D721Med (cell line): ENCODE results near the gene KIAA0040.
A peak's percentile ranks its signal among the peaks of the same experiment; 100 is the strongest.

Experiments used
- DNase-seq: peaks from one replicate; pipeline ENCODE4 v3.0.0; 2011; ENCODE audit warnings: low spot score; ENCODE audit not compliant: insufficient read length
- FAIRE-seq: peaks from 2 replicates; lab custom pipeline; 2011; peaks lifted over from hg19 to GRCh38; lab: Jason Lieb, UNC
- TF ChIP-seq, protein P1 (sequence below): IDR thresholded peaks from 2 replicates; pipeline ENCODE4 v1.5.1; 2012; ENCODE audit warnings: mild to moderate bottlenecking, control low read depth; ENCODE audit not compliant: insufficient read depth; ENCODE audit errors: missing control alignments

The KIAA0040 gene

DNA sequence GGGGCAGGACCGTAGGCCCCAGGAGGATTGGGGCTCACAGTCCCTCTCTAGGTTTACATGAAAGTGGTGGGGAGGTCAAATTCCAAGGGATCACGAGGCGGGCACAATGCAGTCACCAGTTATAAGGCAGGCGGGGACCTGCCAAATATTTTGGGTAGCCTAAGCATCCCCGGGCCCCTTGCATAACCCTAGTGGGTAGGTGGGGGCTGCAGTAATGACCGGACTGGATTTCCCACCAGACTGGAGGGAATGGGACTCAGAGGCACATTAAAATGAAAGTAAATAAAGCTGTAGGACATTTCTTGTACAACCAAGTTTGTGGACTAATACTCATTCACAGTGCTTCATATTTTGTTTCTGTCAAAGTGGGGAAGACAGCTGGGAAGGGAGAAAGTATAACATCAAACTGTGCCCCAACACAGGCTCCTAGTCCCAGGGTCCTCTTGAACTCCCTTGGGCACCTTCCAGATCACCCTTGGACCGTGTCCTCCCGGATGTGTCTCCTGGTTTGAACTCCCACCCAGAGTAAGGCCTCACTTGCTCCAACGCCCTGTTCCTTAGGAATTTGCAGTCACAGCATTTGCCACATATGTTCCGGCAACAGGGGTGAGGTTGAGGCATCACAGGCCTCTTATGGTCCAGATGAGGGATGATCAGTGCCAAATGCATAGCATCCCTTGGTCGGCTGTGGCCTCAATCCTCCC, 28.4 kb upstream of the KIAA0040 start:
- FAIRE-seq (no peak), DNase-seq (no peak)
- TF ChIP-seq, protein P1, sequence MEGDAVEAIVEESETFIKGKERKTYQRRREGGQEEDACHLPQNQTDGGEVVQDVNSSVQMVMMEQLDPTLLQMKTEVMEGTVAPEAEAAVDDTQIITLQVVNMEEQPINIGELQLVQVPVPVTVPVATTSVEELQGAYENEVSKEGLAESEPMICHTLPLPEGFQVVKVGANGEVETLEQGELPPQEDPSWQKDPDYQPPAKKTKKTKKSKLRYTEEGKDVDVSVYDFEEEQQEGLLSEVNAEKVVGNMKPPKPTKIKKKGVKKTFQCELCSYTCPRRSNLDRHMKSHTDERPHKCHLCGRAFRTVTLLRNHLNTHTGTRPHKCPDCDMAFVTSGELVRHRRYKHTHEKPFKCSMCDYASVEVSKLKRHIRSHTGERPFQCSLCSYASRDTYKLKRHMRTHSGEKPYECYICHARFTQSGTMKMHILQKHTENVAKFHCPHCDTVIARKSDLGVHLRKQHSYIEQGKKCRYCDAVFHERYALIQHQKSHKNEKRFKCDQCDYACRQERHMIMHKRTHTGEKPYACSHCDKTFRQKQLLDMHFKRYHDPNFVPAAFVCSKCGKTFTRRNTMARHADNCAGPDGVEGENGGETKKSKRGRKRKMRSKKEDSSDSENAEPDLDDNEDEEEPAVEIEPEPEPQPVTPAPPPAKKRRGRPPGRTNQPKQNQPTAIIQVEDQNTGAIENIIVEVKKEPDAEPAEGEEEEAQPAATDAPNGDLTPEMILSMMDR, result no peak

GRCh38 chr1:175219774-175220173, 27.2 kb upstream of the KIAA0040 start:
- DNase-seq (no peak), FAIRE-seq (no peak)
- TF ChIP-seq, protein P1, result no peak

DNA sequence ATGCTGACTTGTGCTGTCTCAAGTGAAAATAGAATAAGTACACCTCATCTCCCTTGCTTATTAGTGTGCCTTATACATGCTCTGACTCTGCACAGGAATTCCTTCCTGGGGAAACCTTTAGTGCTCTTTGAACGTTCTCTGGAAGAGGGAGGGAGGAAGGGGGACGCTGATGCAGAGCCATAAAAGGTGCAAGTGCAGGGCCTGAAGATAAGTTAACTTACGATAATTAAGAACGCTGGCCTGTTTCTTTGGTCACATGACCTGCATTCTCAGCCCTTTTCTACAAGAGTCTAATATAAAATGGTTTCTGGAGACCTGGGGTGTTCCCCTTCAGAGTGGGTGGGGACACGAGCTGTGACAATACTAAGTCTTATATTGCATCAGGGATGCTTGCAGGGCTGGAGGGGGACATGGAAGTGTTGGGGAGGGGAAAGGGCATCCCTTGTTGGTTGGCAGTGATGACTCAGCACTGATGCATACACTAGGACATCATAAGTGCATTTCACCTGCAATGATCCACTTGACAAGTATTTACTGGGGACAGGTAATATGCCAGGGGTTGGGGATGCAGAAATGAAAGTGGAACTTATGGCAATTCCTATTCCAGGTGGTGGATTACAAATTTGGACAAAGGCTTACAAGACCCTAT, 26.3 kb upstream of the KIAA0040 start:
- DNase-seq, result no peak

GRCh38 chr1:175217721-175218531, 25.4 kb upstream of the KIAA0040 start:
- FAIRE-seq, result no peak
- DNase-seq, result no peak
- TF ChIP-seq, protein P1, result no peak

More for the DNA sequence above, 26.3 kb upstream of the KIAA0040 start:
- FAIRE-seq, result no peak
- TF ChIP-seq, protein P1, result no peak

GRCh38 chr1:175216444-175216843, 23.9 kb upstream of the KIAA0040 start:
- TF ChIP-seq, protein P1, result no peak
- FAIRE-seq (no peak), DNase-seq (no peak)

- TF ChIP-seq, protein P1, result no peak
- no peak for DNase-seq
- FAIRE-seq, result peak; percentile 63
Measured at GRCh38 chr1:175211656-175212055, 19.1 kb upstream of the KIAA0040 start.
